Nephron (organoid): ENCODE data around the gene NFKBIB.

Experiments used
- H3K27ac Mint-ChIP-seq, 3 experiments: 2 replicates each; pipeline ENCODE4 v1.8.0; 2020; ENCODE audit warnings: mixed read lengths in 3 of 3, mild to moderate bottlenecking in 2 of 3, moderate library complexity in 1 of 3
- H3K27me3 Mint-ChIP-seq: 2 replicates; pipeline ENCODE4 v1.8.0; 2021; ENCODE audit warnings: low read depth, mild to moderate bottlenecking, moderate library complexity, mixed read lengths
- H3K36me3 Mint-ChIP-seq: 2 replicates; pipeline ENCODE4 v1.8.0; 2020; ENCODE audit warnings: low read depth, mixed read lengths
- H3K4me1 Mint-ChIP-seq: 2 replicates; pipeline ENCODE4 v1.8.0; 2020; ENCODE audit warnings: mixed read lengths
- H3K4me3 Mint-ChIP-seq, 3 experiments: 2 replicates each; pipeline ENCODE4 v1.8.0; 2020; ENCODE audit warnings: mild to moderate bottlenecking in 3 of 3, mixed read lengths in 3 of 3, moderate library complexity in 2 of 3
- H3K9me3 Mint-ChIP-seq: 2 replicates; pipeline ENCODE4 v1.8.0; 2020; ENCODE audit warnings: mixed read lengths
- CTCF ChIP-seq, 3 experiments: fragments of 200-600 bp; sonication (generic); IDR thresholded peaks; one replicate each; pipeline ENCODE4 v1.5.0; 2021; ENCODE audit warnings: antibody characterized with exemption in 3 of 3; ENCODE audit not compliant: unreplicated experiment in 3 of 3

The NFKBIB gene

DNA sequence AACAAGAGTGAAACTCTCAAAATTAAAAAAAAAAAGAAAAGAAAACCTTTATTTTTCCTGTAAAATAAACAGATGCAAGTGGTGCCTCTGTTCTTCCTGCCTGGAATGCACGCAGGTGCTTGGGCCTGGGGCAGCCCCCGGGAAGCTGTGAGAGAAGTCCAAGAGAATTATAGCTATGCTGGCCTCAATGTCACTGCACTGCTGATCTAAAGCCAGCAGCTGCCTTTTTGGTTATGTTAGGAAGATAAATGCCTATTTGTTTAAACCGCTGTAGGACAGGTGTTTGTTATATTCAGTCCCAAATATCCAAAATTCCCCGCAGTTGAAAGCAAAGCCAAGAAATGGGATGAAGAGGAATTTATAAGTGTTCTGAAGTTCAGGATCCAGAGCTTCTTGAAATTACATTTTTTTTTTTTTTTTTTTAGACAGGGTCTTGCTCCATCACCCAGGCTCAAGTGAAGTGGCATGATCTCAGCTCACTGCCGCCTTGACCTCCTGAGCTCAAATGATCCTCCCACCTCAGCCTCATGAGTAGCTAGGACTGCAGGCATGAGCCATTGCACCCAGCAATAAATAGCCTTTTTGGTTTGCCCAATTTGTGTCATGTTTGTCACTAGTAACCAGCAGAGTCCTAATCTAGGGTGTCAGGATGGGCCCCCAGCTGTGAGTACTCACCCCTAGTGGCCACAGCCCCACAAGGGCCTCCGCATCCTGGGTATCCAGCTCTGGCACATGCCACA lies 23.9 kb upstream of the NFKBIB start:
- peak overlapping the region in 1 of 3 experiments; percentile 21 for H3K4me3 Mint-ChIP-seq
- no peak for TF ChIP-seq CTCF (IDR thresholded peaks at IDR 0.05; ENCODE audit: unreplicated experiment in 3 of 3)
- H3K27ac Mint-ChIP-seq, result peak overlapping the region; percentile 56 to 88 (median 76)
- peaks cover 38% of the 10 kb centered on the region for H3K4me1 Mint-ChIP-seq
- no peaks in the 10 kb centered on the region for H3K36me3 Mint-ChIP-seq
- no peaks in the 10 kb centered on the region for H3K9me3 Mint-ChIP-seq
- peaks cover 12% of the 10 kb centered on the region for H3K27me3 Mint-ChIP-seq

- peaks cover 3% of the 10 kb centered on the region for H3K27me3 Mint-ChIP-seq
- no peak for TF ChIP-seq CTCF (IDR thresholded peaks at IDR 0.05; ENCODE audit: unreplicated experiment in 3 of 3)
- no peak within 1 kb of the TSS for H3K4me3 Mint-ChIP-seq
- no peaks in the 10 kb centered on the region for H3K9me3 Mint-ChIP-seq
- peaks cover 3% of the 10 kb centered on the region for H3K36me3 Mint-ChIP-seq
- peaks cover 37% of the 10 kb centered on the region for H3K4me1 Mint-ChIP-seq
- peak within 1 kb of the TSS; percentile 40 to 91 (median 62) for H3K27ac Mint-ChIP-seq
Measured at GRCh38 chr19:38877781-38878574, 21.8 kb upstream of the NFKBIB start, which contains the start of gene RINL. TSS of gene RINL (minus strand) at chr19:38878275. CDS start at chr19:38876742, 1,533 bp downstream.

GRCh38 chr19:38878575-38879399 lies 21.0 kb upstream of the NFKBIB start:
- H3K27me3 Mint-ChIP-seq, result peaks cover 3% of the 10 kb centered on the region
- H3K27ac Mint-ChIP-seq, result peak overlapping the region; percentile 40 to 91 (median 62)
- no peak overlapping the region for H3K4me3 Mint-ChIP-seq
- H3K36me3 Mint-ChIP-seq, result peaks cover 9% of the 10 kb centered on the region
- H3K4me1 Mint-ChIP-seq, result peaks cover 36% of the 10 kb centered on the region
- no peaks in the 10 kb centered on the region for H3K9me3 Mint-ChIP-seq
- peak in 1 of 3 experiments; percentile 7 for TF ChIP-seq CTCF (IDR thresholded peaks at IDR 0.05; ENCODE audit: unreplicated experiment in 3 of 3)

GRCh38 chr19:38879400-38879751 lies 20.4 kb upstream of the NFKBIB start:
- peaks cover 3% of the 10 kb centered on the region for H3K27me3 Mint-ChIP-seq
- H3K4me3 Mint-ChIP-seq, result no peak overlapping the region
- peaks cover 36% of the 10 kb centered on the region for H3K4me1 Mint-ChIP-seq
- H3K9me3 Mint-ChIP-seq, result no peaks in the 10 kb centered on the region
- no peak for TF ChIP-seq CTCF (IDR thresholded peaks at IDR 0.05; ENCODE audit: unreplicated experiment in 3 of 3)
- H3K27ac Mint-ChIP-seq, result peak overlapping the region in 1 of 3 experiments; percentile 65
- H3K36me3 Mint-ChIP-seq, result peaks cover 9% of the 10 kb centered on the region

DNA sequence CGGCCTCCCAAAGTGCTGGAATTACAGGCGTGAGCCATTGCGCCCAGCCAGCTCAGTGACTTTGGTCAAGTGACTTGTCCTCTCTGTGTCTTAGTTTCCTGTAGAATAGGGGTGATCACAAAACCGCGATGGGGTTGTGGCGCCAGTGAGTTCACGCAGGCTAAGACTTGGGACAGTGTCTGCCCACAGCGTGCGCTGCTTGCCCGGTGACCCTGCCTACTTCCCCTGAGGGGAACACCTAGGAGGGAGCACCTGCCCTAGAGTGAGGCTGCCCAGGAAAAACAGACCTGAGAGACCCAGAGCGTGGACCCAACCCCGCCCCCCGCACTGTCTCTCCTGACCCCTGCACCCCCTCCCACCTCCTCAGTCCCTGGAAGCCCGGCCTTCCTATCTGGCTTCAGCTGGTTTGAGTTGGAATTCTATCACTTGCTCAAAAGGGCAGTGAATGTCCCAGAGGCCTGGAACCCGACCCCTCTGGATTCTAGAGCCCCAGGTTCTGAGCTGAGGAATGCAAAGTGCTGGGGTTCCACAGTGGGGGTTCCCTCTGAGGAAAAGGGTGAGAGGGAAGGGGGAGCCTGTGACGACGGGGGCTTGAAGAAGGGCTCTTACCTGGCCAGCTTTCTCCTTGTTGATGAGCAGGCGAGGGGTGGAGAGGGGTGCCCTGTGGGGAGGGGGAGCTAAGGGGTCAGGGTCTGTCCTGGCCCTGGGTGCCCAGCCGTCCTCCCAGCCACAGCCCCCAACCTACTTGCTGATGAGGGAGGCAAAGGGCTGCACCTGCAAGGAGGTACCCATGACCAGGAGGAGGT lies 19.5 kb upstream of the NFKBIB start:
- Mint-ChIP-seq H3K27ac (peak overlapping the region in 1 of 3 experiments; percentile 65), H3K9me3 (no peaks in the 10 kb centered on the region), H3K27me3 (peaks cover 3% of the 10 kb centered on the region), H3K4me3 (no peak overlapping the region), H3K4me1 (peaks cover 36% of the 10 kb centered on the region), H3K36me3 (peaks cover 9% of the 10 kb centered on the region)
- no peak for TF ChIP-seq CTCF (IDR thresholded peaks at IDR 0.05; ENCODE audit: unreplicated experiment in 3 of 3)
